Measurements from ENCODE around the gene GOLGA6A. TPM values are rescaled to one million over a fixed set of nuclear protein-coding genes. Genes with fewer than 3 reads are reported as not detected.

Gene GOLGA6A
- total RNA-seq, 1 experiment from 2014 or later: 6.0 TPM

DNA sequence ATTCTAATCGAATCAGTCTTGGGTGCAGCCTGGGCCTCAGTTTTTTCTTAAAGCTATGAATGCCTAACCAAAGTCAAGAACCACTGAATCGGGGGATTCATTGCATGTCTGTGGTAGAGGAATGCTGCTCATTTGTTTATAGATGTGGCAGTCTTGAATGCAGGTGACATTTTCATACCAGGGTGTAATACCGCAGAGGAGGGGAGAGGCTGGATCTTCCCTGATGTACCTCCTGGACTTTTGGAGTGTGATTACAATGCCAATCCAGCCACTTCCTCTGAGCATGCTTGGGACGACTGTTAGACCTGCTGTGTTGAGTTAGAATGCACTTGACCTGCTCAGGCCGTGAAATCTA is 42.7 kb downstream of the GOLGA6A start (continued):
- TF ChIP-seq ZBTB21 (CRISPR knock-in tag; IDR thresholded peaks at IDR 0.05; ENCODE audit: borderline replicate concordance) (no peak), ZNF263 (CRISPR knock-in tag; IDR thresholded peaks at IDR 0.05; ENCODE audit: low read depth) (no peak), JUN (CRISPR knock-in tag; IDR thresholded peaks at IDR 0.05) (no peak)

DNA sequence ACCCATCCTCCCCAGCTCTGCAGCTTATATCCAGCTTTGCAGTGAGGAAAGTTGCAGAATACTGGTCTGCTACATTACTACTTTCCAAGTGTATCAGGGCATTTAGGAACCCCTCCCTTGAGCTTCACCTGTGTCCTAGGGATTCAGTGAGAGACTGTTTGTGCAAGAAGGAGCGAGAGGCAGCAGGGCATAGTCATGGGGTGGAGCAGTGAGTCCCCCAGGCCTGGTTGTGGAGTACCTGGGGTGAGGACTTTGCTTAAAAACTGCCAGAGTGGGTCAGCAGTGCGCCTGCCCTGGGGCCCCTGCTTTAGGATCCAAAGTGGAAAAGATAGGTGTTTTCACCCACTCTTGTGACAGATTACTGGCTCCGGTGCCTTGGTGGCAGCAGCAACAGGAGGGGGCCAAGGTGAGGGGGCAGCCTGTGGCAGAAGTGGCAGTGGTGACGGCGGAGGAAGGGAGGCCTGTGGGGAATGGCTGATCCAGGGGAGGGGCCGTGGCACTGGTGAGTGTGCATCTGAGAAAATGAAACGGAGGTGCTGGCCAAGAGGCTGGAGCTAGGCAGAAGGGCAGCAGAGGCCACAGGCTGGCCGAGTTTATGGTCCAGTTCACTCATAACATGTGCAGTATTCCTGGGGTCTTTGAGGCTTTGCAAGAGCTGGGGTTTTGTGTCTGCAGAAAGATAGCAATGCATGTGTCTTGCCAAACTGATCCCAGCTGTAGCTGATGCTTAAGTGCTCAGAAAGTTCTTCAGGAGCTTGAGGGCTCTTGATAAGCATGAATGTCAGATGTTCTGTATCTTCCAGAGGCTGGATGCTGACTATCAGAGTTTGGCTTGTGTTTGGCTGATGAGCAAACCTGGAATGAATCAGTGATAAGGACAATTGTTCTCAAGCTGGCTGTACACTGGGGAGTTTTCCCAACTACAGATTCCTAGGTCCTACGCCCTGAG is 43.4 kb downstream of the GOLGA6A start:
- ATAC-seq: no peak
- no peak for DNase-seq (ENCODE audit: low spot score)

DNA sequence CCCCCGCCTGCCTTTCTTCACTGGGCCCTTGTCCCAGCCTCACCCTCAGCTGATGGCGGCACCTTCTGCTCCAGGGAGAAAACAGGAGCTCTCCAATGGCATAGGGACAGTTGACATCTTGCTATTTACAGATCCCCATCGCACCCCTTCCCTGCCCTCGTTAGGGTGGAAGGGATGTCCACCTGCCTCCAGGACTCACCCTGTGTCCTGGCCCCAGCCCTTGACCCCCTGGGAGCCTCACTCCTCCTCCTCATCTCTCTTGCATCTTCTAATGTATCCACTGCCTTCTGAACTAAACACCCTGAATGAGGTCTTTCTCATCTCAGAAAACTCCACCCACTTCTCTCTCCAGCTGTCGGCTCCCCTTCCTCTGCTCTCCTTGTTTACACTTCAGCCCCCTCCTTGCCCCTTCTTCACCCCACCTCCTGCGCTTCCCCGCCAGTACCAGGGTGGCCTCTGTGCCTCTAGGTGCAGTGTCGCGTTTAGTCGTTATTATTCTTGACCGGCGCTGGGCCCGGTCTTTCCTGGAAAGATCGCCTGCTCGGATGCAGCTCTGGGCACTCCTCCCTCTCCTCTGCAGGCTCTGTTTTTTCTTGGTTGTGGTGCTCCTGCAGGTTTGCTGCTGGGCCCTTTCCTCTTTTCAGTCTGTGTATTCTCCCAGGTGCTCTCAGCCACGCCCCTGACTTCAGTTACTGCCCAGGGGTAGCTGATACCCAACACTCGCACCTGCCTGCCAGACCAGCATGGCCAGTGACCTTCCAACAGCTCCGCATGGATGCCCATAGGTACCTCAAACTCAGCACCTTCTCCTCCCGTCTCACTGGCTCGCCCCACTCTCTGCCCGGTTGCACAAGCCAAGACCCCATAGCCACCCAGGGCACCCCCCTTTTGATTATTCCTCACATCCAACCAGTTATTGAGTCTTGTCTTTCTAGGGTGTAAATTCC is 44.9 kb downstream of the GOLGA6A start:
- CTCF ChIA-PET: interaction anchor here (0.7 to 9.1 kb wide), 36 partner anchors 12 to 1237 kb away, joined by 3 to 290 read pairs (median 6); partner anchors contain the start of genes LOXL1, PML, STOML1 and TBC1D21
- POLR2A ChIA-PET: interaction anchor here (0.8 to 1.5 kb wide), 4 partner anchors 8 to 86 kb away, joined by 3 read pairs; no protein-coding TSS in a partner anchor
- H3K9me3 Mint-ChIP-seq: no peaks in the 10 kb centered on the region
- H3K27ac Mint-ChIP-seq: no peak overlapping the region
- no peak for TF ChIP-seq EMX1 (CRISPR knock-in tag; IDR thresholded peaks at IDR 0.05)
- peaks cover 22% of the 10 kb centered on the region; the same call in 1 of the 2 replicates for H3K36me3 Mint-ChIP-seq
- peaks cover 3% of the 10 kb centered on the region; the same call in 1 of the 2 replicates for H3K27me3 Mint-ChIP-seq (ENCODE audit: low read depth)
- no peak overlapping the region for H3K4me3 Mint-ChIP-seq
- ATAC-seq: no peak
- DNase-seq (ENCODE audit: low spot score): no peak
- H3K4me1 Mint-ChIP-seq: peaks cover 39% of the 10 kb centered on the region

More for the DNA sequence above, 43.4 kb downstream of the GOLGA6A start:
- Mint-ChIP-seq H3K36me3 (peaks cover 22% of the 10 kb centered on the region; the same call in 1 of the 2 replicates), H3K9me3 (no peaks in the 10 kb centered on the region), H3K27me3 (ENCODE audit: low read depth) (peaks cover 3% of the 10 kb centered on the region; the same call in 1 of the 2 replicates), H3K4me1 (peaks cover 39% of the 10 kb centered on the region), H3K4me3 (no peak overlapping the region), H3K27ac (no peak overlapping the region; the same call in 1 of the 2 replicates)
- TF ChIP-seq, protein P1, sequence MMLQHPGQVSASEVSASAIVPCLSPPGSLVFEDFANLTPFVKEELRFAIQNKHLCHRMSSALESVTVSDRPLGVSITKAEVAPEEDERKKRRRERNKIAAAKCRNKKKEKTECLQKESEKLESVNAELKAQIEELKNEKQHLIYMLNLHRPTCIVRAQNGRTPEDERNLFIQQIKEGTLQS (CRISPR knock-in tag; conservative IDR thresholded peaks at IDR 0.05): no peak
- TF ChIP-seq NR1H2 (CRISPR knock-in tag; IDR thresholded peaks at IDR 0.05) (no peak), RORB (CRISPR knock-in tag; IDR thresholded peaks at IDR 0.05) (no peak), JUN (CRISPR knock-in tag; IDR thresholded peaks at IDR 0.05) (no peak), PRRX2 (CRISPR knock-in tag; IDR thresholded peaks at IDR 0.05) (no peak), FOXP1 (CRISPR knock-in tag; IDR thresholded peaks at IDR 0.05; ENCODE audit: borderline replicate concordance) (no peak), EMX1 (CRISPR knock-in tag; IDR thresholded peaks at IDR 0.05) (no peak)
- TF ChIP-seq, protein P2, sequence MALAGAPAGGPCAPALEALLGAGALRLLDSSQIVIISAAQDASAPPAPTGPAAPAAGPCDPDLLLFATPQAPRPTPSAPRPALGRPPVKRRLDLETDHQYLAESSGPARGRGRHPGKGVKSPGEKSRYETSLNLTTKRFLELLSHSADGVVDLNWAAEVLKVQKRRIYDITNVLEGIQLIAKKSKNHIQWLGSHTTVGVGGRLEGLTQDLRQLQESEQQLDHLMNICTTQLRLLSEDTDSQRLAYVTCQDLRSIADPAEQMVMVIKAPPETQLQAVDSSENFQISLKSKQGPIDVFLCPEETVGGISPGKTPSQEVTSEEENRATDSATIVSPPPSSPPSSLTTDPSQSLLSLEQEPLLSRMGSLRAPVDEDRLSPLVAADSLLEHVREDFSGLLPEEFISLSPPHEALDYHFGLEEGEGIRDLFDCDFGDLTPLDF (CRISPR knock-in tag; IDR thresholded peaks at IDR 0.05): no peak
- ChIA-PET POLR2A (interaction anchor here (0.5 kb wide), 1 partner anchor 10 kb away, joined by 7 read pairs; no protein-coding TSS in a partner anchor), CTCF (interaction anchor here (0.5 to 9.1 kb wide), 15 partner anchors 11 to 1236 kb away, joined by 3 to 290 read pairs (median 7); partner anchors contain the start of genes PML and STOML1)

DNA sequence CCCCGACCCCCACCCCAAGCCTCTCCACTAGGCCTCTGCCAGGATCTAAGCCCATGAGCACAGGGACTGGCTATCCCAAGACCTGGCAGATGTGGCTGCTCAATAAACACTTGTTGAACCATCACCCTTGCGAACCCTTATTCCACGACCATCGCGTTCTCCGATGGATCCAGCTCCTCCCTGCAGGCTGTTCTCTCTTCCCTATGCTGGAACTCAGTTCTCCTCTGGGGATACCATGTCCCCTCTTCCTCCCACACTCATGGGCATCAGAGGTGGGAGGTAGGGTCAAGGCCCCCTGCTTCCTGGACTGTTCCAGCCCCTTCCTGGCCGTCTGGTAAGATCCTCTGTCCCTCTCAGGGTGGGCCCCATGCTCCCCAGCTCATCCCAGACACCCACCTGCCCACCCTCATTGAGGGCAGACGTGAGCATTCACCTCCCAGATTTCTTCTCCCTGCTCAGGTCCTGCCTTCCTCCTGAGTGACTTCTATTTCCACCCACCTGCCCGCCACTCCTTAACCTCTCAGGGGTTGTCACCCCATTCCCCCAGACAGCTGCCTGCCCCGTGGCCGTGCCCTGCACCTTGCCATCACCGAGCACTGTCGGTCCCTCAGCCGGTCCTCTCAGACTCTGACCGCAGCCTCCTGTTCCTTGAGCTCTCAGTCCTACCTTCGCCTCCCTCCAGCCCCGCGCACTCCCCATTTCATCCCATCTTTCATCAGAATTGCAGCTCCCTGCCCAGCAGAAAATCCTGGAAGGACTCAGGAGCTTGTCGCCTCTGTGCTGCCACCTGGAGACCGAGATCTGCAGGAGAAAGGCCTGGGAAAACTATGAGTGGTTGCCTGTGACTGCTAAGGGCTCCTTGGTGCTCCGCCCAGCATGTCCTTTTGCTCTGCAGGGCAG is 45.8 kb downstream of the GOLGA6A start:
- Mint-ChIP-seq H3K4me1 (peaks cover 39% of the 10 kb centered on the region), H3K36me3 (peaks cover 21% of the 10 kb centered on the region; the same call in 1 of the 2 replicates), H3K4me3 (no peak overlapping the region), H3K27ac (peak overlapping the region; percentile 31), H3K27me3 (ENCODE audit: low read depth) (no peaks in the 10 kb centered on the region), H3K9me3 (no peaks in the 10 kb centered on the region)
- DNase-seq (ENCODE audit: low spot score) (peak; percentile 86), ATAC-seq (peak; percentile 86)
- ChIA-PET CTCF (interaction anchor here (0.6 to 9.1 kb wide), 42 partner anchors 11 to 398 kb away, joined by 3 to 290 read pairs (median 5); partner anchors contain the start of genes ISLR2, LOXL1, PML and STOML1), POLR2A (interaction anchor here (0.6 to 1.5 kb wide), 5 partner anchors 9 to 85 kb away, joined by 3 read pairs; partner anchors contain the start of gene PML)
- TF ChIP-seq ZNF232 (CRISPR knock-in tag; IDR thresholded peaks at IDR 0.05) (no peak), FOXP1 (CRISPR knock-in tag; IDR thresholded peaks at IDR 0.05; ENCODE audit: borderline replicate concordance) (peak; percentile 50; the same call in 1 of the 2 replicates)
- TF ChIP-seq, protein P3, sequence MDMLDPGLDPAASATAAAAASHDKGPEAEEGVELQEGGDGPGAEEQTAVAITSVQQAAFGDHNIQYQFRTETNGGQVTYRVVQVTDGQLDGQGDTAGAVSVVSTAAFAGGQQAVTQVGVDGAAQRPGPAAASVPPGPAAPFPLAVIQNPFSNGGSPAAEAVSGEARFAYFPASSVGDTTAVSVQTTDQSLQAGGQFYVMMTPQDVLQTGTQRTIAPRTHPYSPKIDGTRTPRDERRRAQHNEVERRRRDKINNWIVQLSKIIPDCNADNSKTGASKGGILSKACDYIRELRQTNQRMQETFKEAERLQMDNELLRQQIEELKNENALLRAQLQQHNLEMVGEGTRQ (CRISPR knock-in tag; IDR thresholded peaks at IDR 0.05): no peak
- TF ChIP-seq, protein P4, sequence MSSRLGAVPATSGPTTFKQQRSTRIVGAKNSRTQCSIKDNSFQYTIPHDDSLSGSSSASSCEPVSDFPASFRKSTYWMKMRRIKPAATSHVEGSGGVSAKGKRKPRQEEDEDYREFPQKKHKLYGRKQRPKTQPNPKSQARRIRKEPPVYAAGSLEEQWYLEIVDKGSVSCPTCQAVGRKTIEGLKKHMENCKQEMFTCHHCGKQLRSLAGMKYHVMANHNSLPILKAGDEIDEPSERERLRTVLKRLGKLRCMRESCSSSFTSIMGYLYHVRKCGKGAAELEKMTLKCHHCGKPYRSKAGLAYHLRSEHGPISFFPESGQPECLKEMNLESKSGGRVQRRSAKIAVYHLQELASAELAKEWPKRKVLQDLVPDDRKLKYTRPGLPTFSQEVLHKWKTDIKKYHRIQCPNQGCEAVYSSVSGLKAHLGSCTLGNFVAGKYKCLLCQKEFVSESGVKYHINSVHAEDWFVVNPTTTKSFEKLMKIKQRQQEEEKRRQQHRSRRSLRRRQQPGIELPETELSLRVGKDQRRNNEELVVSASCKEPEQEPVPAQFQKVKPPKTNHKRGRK (CRISPR knock-in tag; IDR thresholded peaks at IDR 0.05; ENCODE audit: borderline replicate concordance): no peak
- TF ChIP-seq, protein P5, sequence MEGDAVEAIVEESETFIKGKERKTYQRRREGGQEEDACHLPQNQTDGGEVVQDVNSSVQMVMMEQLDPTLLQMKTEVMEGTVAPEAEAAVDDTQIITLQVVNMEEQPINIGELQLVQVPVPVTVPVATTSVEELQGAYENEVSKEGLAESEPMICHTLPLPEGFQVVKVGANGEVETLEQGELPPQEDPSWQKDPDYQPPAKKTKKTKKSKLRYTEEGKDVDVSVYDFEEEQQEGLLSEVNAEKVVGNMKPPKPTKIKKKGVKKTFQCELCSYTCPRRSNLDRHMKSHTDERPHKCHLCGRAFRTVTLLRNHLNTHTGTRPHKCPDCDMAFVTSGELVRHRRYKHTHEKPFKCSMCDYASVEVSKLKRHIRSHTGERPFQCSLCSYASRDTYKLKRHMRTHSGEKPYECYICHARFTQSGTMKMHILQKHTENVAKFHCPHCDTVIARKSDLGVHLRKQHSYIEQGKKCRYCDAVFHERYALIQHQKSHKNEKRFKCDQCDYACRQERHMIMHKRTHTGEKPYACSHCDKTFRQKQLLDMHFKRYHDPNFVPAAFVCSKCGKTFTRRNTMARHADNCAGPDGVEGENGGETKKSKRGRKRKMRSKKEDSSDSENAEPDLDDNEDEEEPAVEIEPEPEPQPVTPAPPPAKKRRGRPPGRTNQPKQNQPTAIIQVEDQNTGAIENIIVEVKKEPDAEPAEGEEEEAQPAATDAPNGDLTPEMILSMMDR (IDR thresholded peaks at IDR 0.05): peak; percentile 29; the same call in 1 of the 2 replicates
